ENCODE data around the gene PDE8A. TPM values are rescaled to one million over a fixed set of nuclear protein-coding genes. Genes with fewer than 3 reads are reported as not detected.
A peak's percentile ranks its signal among the peaks of the same experiment; 100 is the strongest.

The PDE8A gene
- total and polyA plus RNA-seq, 10 of the 15 experiments (the other 5 are each of a cell fraction or from before 2014, with no cell fraction given): 6.7 to 69.2 (median 27.2) TPM

DNA sequence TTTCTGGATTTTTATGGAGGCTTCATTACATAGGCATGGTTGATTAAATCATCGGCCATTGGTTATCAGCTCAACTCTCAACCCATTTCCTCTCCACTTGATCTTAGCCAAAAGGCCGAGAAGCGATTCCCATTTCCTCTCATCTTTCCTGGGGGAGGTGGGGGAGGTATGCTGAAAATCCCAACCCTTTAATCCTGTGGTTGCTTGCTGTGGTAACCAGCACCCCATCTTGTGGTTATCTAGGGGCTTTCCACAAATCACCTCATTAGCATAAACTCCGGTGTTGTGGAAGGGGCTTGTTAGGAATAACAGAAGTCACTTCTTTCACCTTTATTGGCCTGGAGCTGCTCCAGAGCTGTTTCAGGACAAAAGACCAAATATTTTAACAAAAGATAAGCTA lies 20.9 kb downstream of the PDE8A start:
- ATAC-seq (peak; percentile 22; the same call in 1 of the 3 replicates), DNase-seq (ENCODE audit: low read depth, low spot score) (no peak), FAIRE-seq (peak; percentile 68)
- Histone ChIP-seq H3K4me3 (no peak overlapping the region), H3K27ac (ENCODE audit: control insufficient read depth, insufficient read depth) (no peak overlapping the region), H3K36me3 (ENCODE audit: control insufficient read depth in 2 of 2, insufficient read depth in 2 of 2, low read length in 1 of 2) (no peaks in the 10 kb centered on the region; a peak in 1 of 4 replicates), H3K4me2 (ENCODE audit: control insufficient read depth, insufficient read depth) (0 out of 2 replicates have a peak overlapping the region, but pooled peaks have one; percentile 5), H3K4me1 (ENCODE audit: control insufficient read depth, insufficient read depth, low read length) (peaks cover 25% of the 10 kb centered on the region), H3K9me3 (replicated peaks; ENCODE audit: control insufficient read depth, insufficient read depth, low read length) (no peaks in the 10 kb centered on the region), H4K20me1 (ENCODE audit: control insufficient read depth, insufficient read depth) (no peaks in the 10 kb centered on the region), H3K79me2 (ENCODE audit: control insufficient read depth, insufficient read depth, low read length) (peaks cover 37% of the 10 kb centered on the region), H2AFZ (ENCODE audit: control insufficient read depth, low read depth, low read length) (no peak overlapping the region), H3K27me3 (replicated peaks in 1 of 2; ENCODE audit: control insufficient read depth in 2 of 2, insufficient read depth in 2 of 2, low read length in 1 of 2) (no peaks in the 10 kb centered on the region), H3K9ac (ENCODE audit: control insufficient read depth, insufficient read depth, low read length) (no peak overlapping the region)
- WGBS (ENCODE audit: insufficient coverage, insufficient replicate concordance, low lambda C conversion rate, missing lambda C conversion rate): 73% methylated on average over 4 of the region's 4 CpGs
- POLR2A ChIA-PET: interaction anchor here (1.0 to 6.1 kb wide), 4 partner anchors 10 to 22 kb away, joined by 3 to 39 read pairs (median 17); no protein-coding TSS in a partner anchor
- in situ Hi-C loops (cut with MboI) (no loop called here), intact Hi-C loops (cut with micrococcal nuclease; ENCODE audit: unreplicated experiment) (no loop called here)
- CTCF ChIA-PET: interaction anchor here (2.2 to 3.2 kb wide), 2 partner anchors 9 to 13 kb away, joined by 6 to 17 read pairs; no protein-coding TSS in a partner anchor
- no TSS peak for BruUV-seq (replicated peaks)
- RAD21 ChIA-PET (ENCODE audit: unreplicated experiment): interaction anchor here (0.8 to 1.8 kb wide), 5 partner anchors 11 to 167 kb away, joined by 3 to 9 read pairs (median 3); no protein-coding TSS in a partner anchor
- SMC1A ChIA-PET (ENCODE audit: uncharacterized antibody, unreplicated experiment): interaction anchor here (0.6 to 5.4 kb wide), 9 partner anchors 7 to 44 kb away, joined by 3 to 49 read pairs (median 13); no protein-coding TSS in a partner anchor
- TF ChIP-seq EED (IDR thresholded peaks at IDR 0.05; ENCODE audit: low read depth): peak; percentile 86
- peak; percentile 26; the same call in 1 of the 2 replicates for TF ChIP-seq DPF2 (IDR thresholded peaks at IDR 0.05)
- no peak for TF ChIP-seq RBBP5 (conservative IDR thresholded peaks at IDR 0.05)
- TF ChIP-seq MTA2 (IDR thresholded peaks at IDR 0.05; ENCODE audit: low read depth): 0 out of 2 replicates have a peak, but pooled peaks have one; percentile 11
- TF ChIP-seq NFIC (IDR thresholded peaks at IDR 0.05; ENCODE audit: low read depth, low read length): peak; percentile 32; the same call in 1 of the 2 replicates
- TF ChIP-seq, protein P1, sequence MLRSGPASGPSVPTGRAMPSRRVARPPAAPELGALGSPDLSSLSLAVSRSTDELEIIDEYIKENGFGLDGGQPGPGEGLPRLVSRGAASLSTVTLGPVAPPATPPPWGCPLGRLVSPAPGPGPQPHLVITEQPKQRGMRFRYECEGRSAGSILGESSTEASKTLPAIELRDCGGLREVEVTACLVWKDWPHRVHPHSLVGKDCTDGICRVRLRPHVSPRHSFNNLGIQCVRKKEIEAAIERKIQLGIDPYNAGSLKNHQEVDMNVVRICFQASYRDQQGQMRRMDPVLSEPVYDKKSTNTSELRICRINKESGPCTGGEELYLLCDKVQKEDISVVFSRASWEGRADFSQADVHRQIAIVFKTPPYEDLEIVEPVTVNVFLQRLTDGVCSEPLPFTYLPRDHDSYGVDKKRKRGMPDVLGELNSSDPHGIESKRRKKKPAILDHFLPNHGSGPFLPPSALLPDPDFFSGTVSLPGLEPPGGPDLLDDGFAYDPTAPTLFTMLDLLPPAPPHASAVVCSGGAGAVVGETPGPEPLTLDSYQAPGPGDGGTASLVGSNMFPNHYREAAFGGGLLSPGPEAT (IDR thresholded peaks at IDR 0.05; ENCODE audit: low read depth): 0 out of 2 replicates have a peak, but pooled peaks have one; percentile 19
- TF ChIP-seq POU2F2 (IDR thresholded peaks at IDR 0.05; ENCODE audit: borderline replicate concordance, low read depth, low read length): 0 out of 3 replicates have a peak, but pooled peaks have one; percentile 52
- TF ChIP-seq MYB (IDR thresholded peaks at IDR 0.05; ENCODE audit: borderline replicate concordance, low read depth, low read length): no peak
- TF ChIP-seq CBFB (IDR thresholded peaks at IDR 0.05; ENCODE audit: low read depth): peak; percentile 70; the same call in 1 of the 2 replicates
- TF ChIP-seq IKZF1 (conservative IDR thresholded peaks at IDR 0.05): peak; percentile 73
- no peak for TF ChIP-seq LARP7 (IDR thresholded peaks at IDR 0.05)
- TF ChIP-seq, protein P2, sequence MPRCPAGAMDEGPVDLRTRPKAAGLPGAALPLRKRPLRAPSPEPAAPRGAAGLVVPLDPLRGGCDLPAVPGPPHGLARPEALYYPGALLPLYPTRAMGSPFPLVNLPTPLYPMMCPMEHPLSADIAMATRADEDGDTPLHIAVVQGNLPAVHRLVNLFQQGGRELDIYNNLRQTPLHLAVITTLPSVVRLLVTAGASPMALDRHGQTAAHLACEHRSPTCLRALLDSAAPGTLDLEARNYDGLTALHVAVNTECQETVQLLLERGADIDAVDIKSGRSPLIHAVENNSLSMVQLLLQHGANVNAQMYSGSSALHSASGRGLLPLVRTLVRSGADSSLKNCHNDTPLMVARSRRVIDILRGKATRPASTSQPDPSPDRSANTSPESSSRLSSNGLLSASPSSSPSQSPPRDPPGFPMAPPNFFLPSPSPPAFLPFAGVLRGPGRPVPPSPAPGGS (IDR thresholded peaks at IDR 0.05; ENCODE audit: borderline replicate concordance, insufficient read depth, low read depth, low read length, poor library complexity, severe bottlenecking): no peak
- no peak for TF ChIP-seq SRF (IDR thresholded peaks at IDR 0.05; ENCODE audit: low read depth in 2 of 2, low read length in 2 of 2)
- TF ChIP-seq, protein P3, sequence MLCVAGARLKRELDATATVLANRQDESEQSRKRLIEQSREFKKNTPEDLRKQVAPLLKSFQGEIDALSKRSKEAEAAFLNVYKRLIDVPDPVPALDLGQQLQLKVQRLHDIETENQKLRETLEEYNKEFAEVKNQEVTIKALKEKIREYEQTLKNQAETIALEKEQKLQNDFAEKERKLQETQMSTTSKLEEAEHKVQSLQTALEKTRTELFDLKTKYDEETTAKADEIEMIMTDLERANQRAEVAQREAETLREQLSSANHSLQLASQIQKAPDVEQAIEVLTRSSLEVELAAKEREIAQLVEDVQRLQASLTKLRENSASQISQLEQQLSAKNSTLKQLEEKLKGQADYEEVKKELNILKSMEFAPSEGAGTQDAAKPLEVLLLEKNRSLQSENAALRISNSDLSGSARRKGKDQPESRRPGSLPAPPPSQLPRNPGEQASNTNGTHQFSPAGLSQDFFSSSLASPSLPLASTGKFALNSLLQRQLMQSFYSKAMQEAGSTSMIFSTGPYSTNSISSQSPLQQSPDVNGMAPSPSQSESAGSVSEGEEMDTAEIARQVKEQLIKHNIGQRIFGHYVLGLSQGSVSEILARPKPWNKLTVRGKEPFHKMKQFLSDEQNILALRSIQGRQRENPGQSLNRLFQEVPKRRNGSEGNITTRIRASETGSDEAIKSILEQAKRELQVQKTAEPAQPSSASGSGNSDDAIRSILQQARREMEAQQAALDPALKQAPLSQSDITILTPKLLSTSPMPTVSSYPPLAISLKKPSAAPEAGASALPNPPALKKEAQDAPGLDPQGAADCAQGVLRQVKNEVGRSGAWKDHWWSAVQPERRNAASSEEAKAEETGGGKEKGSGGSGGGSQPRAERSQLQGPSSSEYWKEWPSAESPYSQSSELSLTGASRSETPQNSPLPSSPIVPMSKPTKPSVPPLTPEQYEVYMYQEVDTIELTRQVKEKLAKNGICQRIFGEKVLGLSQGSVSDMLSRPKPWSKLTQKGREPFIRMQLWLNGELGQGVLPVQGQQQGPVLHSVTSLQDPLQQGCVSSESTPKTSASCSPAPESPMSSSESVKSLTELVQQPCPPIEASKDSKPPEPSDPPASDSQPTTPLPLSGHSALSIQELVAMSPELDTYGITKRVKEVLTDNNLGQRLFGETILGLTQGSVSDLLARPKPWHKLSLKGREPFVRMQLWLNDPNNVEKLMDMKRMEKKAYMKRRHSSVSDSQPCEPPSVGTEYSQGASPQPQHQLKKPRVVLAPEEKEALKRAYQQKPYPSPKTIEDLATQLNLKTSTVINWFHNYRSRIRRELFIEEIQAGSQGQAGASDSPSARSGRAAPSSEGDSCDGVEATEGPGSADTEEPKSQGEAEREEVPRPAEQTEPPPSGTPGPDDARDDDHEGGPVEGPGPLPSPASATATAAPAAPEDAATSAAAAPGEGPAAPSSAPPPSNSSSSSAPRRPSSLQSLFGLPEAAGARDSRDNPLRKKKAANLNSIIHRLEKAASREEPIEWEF (IDR thresholded peaks at IDR 0.05; ENCODE audit: insufficient replicate concordance, low read depth, low read length): no peak
- TF ChIP-seq BHLHE40 (IDR thresholded peaks at IDR 0.05; ENCODE audit: borderline replicate concordance in 1 of 2, low read depth in 2 of 2, low read length in 1 of 2): 0 out of 4 replicates have a peak, but pooled peaks of 1 of the 2 experiments have one; percentile 2
- peak; percentile 96 for TF ChIP-seq RUNX3 (IDR thresholded peaks at IDR 0.05; ENCODE audit: low read length)
